Endothelial cell of umbilical vein (primary cell): ENCODE results near the gene SMIM10L1. TPM values are rescaled to one million over a fixed set of nuclear protein-coding genes. Genes with fewer than 3 reads are reported as not detected.

Source experiments
- BruUV-seq: library from RNA; stranded (reverse); fragments of 400-500 nt; replicated peaks from 2 replicates; lab custom pipeline; 2021; lab: Mats Ljungman, UMichigan
- CTCF ChIA-PET: fragments of 300-600, 350-600 bp; sonication (Branson Sonifier 250); formaldehyde crosslinking; loops from one replicate; lab custom pipeline; 2021; ENCODE audit warnings: antibody characterized with exemption, inconsistent platforms; lab: Charles Lee
- POLR2A ChIA-PET: fragments of 300-600, 350-600 bp; sonication (Branson Sonifier 250); formaldehyde crosslinking; loops from one replicate; lab custom pipeline; 2021; ENCODE audit warnings: antibody characterized with exemption, inconsistent platforms; lab: Charles Lee
- DNase-seq: peaks from one replicate; pipeline ENCODE4 v3.0.0-alpha.2; 2011; ENCODE audit warnings: low read depth, low spot score
- FAIRE-seq: peaks from 2 replicates; lab custom pipeline; 2011; peaks lifted over from hg19 to GRCh38; lab: Jason Lieb, UNC
- H2AFZ ChIP-seq: 2 replicates; pipeline ENCODE4 v1.6.0; 2012; ENCODE audit warnings: low read depth, low read length, control low read depth, inconsistent platforms
- H3K27ac ChIP-seq: 2 replicates; pipeline ENCODE4 v1.5.1; 2011; ENCODE audit warnings: low read depth, mild to moderate bottlenecking, control low read depth, low read length, moderate library complexity; ENCODE audit not compliant: insufficient read depth
- H3K27me3 ChIP-seq, 2 experiments: 2 replicates each; pipeline versions ENCODE4 v1.6.0 to v1.6.1; 2011; ENCODE audit warnings: low read length in 2 of 2, mixed read lengths in 1 of 2; ENCODE audit not compliant: control insufficient read depth in 2 of 2, insufficient read depth in 2 of 2
- H3K36me3 ChIP-seq, 2 experiments: 2 replicates in 1 of 2; 3 replicates in 1 of 2; pipeline ENCODE4 v1.5.1; 2011; ENCODE audit warnings: low read length in 2 of 2, mild to moderate bottlenecking in 1 of 2, moderate library complexity in 1 of 2; ENCODE audit not compliant: control insufficient read depth in 2 of 2, insufficient read depth in 2 of 2; ENCODE audit errors: extremely low read depth in 1 of 2
- H3K4me1 ChIP-seq: 3 replicates; pipeline ENCODE4 v1.5.1; 2011; ENCODE audit warnings: mild to moderate bottlenecking, low read length; ENCODE audit not compliant: control insufficient read depth, insufficient read depth; ENCODE audit errors: extremely low read depth
- H3K4me2 ChIP-seq: 2 replicates; pipeline ENCODE4 v1.6.1; 2011; ENCODE audit warnings: low read length, control low read depth, mixed read lengths; ENCODE audit not compliant: insufficient read depth
- H3K4me3 ChIP-seq, 3 experiments: fragments of 200-600 bp in 1 of 3; sonication (generic), shearing (Covaris generic) in 1 of 3; replicated peaks in 1 of 3; 2 replicates each; pipeline ENCODE4 v1.5.1; 2011 to 2016; ENCODE audit warnings: control low read depth in 3 of 3, low read length in 3 of 3, mild to moderate bottlenecking in 2 of 3, inconsistent platforms in 1 of 3, low read depth in 1 of 3, moderate library complexity in 1 of 3; ENCODE audit not compliant: insufficient read depth in 1 of 3
- H3K79me2 ChIP-seq: 2 replicates; pipeline ENCODE4 v1.6.0; 2012; ENCODE audit warnings: low read length, inconsistent platforms; ENCODE audit not compliant: control insufficient read depth, insufficient read depth
- H3K9ac ChIP-seq: replicated peaks from 2 replicates; pipeline ENCODE3; 2011; ENCODE audit warnings: low read length, control low read depth; ENCODE audit not compliant: insufficient read depth; ENCODE audit errors: extremely low read depth
- H3K9me1 ChIP-seq: replicated peaks from 3 replicates; pipeline ENCODE4 v1.6.0; 2011; ENCODE audit warnings: mild to moderate bottlenecking, low read length; ENCODE audit not compliant: control insufficient read depth, insufficient read depth; ENCODE audit errors: extremely low read depth
- H3K9me3 ChIP-seq: replicated peaks from 2 replicates; pipeline ENCODE4 v1.5.1; 2012; ENCODE audit warnings: low read length, inconsistent platforms; ENCODE audit not compliant: control insufficient read depth, insufficient read depth
- H4K20me1 ChIP-seq: replicated peaks from 2 replicates; pipeline ENCODE3; 2011; ENCODE audit warnings: mild to moderate bottlenecking, low read length; ENCODE audit not compliant: control insufficient read depth, insufficient read depth; ENCODE audit errors: extremely low read depth
- CTCF ChIP-seq, 2 donors: IDR thresholded peaks; 1 replicate in 1 of 2; 2 replicates in 1 of 2; pipeline ENCODE4 v1.5.1; 2011; ENCODE audit warnings: low read length in 2 of 2, mild to moderate bottlenecking in 2 of 2, moderate library complexity in 2 of 2, control low read depth in 1 of 2, inconsistent platforms in 1 of 2, low read depth in 1 of 2; ENCODE audit not compliant: insufficient read depth in 1 of 2; ENCODE audit errors: extremely low read depth in 1 of 2
- FOS ChIP-seq: IDR thresholded peaks from 2 replicates; pipeline ENCODE4 v1.6.1; 2011; ENCODE audit warnings: mild to moderate bottlenecking, low read length, moderate library complexity, borderline replicate concordance; ENCODE audit not compliant: insufficient read depth
- GATA2 ChIP-seq: IDR thresholded peaks from 2 replicates; pipeline ENCODE4 v1.7.0; 2011; ENCODE audit warnings: low read depth, mild to moderate bottlenecking, moderate library complexity, mixed read lengths, low read length; ENCODE audit not compliant: insufficient read length, insufficient read depth
- JUN ChIP-seq: IDR thresholded peaks from 2 replicates; pipeline ENCODE4 v1.6.1; 2011; ENCODE audit warnings: borderline replicate concordance, low read depth; ENCODE audit not compliant: insufficient read length, insufficient read depth
- MAX ChIP-seq: IDR thresholded peaks from 2 replicates; pipeline ENCODE4 v1.6.1; 2011; ENCODE audit not compliant: insufficient read depth, insufficient read length
- POLR2A ChIP-seq: IDR thresholded peaks from 2 replicates; pipeline ENCODE4 v1.6.1; 2012; ENCODE audit warnings: low read depth, mild to moderate bottlenecking, control low read depth, low read length
- POLR2AphosphoS5 ChIP-seq: IDR thresholded peaks from 2 replicates; pipeline ENCODE4 v1.6.1; 2012; ENCODE audit warnings: low read depth, mild to moderate bottlenecking, control low read depth, low read length, moderate library complexity; ENCODE audit not compliant: insufficient read depth
- dilution Hi-C: fragments of 300-500 bp; cut with MboI; formaldehyde crosslinking; loops from one replicate; pipeline ENCODE4 v1.15.0; 2019; ENCODE audit warnings: low sequenced_read_pairs; ENCODE audit not compliant: extremely low pct_ligation_motif_present
- intact Hi-C: fragments of 100-400 bp; cut with micrococcal nuclease; formaldehyde crosslinking; loops from one replicate; pipeline ENCODE4 v1.10.0; 2022
- polyA plus RNA-seq, 4 experiments: library from polyadenylated mRNA; depleted of rRNA in 3 of 4; stranded (reverse) in 3 of 4; unstranded in 1 of 4; fragments of >200 nt; gene quantifications; 2 replicates each; pipeline versions ENCODE4 v1.2.1 to v1.2.3, GENCODE V29; 2011 to 2012; ENCODE audit warnings: missing spikeins in 1 of 4
- total RNA-seq: library from RNA; stranded (reverse); gene quantifications from 2 replicates; pipeline ENCODE4 v1.2.3, GENCODE V29; 2021

SMIM10L1 gene
- total and polyA plus RNA-seq, 2 donors (not counting 3 experiments of a cell fraction or from before 2014, with no cell fraction given): 5.1 to 10.8 TPM

- no peak for FAIRE-seq
- Histone ChIP-seq H3K9me1 (no peaks in the 10 kb centered on the region), H3K79me2 (peaks cover 85% of the 10 kb centered on the region), H3K4me1 (no peaks in the 10 kb centered on the region), H3K9me3 (no peaks in the 10 kb centered on the region), H3K4me3 (no peak overlapping the region), H3K27me3 (no peaks in the 10 kb centered on the region), H2AFZ (no peak overlapping the region), H3K36me3 (peaks cover 0 to 3% of the 10 kb centered on the region in 2 experiments), H3K4me2 (no peak overlapping the region), H3K9ac (no peak overlapping the region), H3K27ac (no peak overlapping the region), H4K20me1 (peaks cover 10% of the 10 kb centered on the region)
- DNase-seq: no peak
- ChIA-PET CTCF (interaction anchor here (1.4 kb wide), 1 partner anchor 41 kb away, joined by 4 read pairs; no protein-coding TSS in a partner anchor), POLR2A (no interaction called here)
- TF ChIP-seq GATA2 (no peak), POLR2AphosphoS5 (no peak), JUN (no peak), POLR2A (no peak), CTCF (IDR thresholded peaks at IDR 0.05; ENCODE audit: extremely low read depth in 1 of 2, insufficient read depth in 1 of 2, low read depth in 1 of 2, low read length in 2 of 2) (no peak), FOS (no peak), MAX (no peak)
- dilution Hi-C loops (no loop called here), intact Hi-C loops (no loop called here)
- no TSS peak for BruUV-seq
Observed at GRCh38 chr12:11158885-11159444, 12.0 kb upstream of the SMIM10L1 start.
